Fibroblast of lung (primary cell): ENCODE measurements around the gene KLK8.

Source experiments
- CTCF ChIP-seq, 2 donors: IDR thresholded peaks in 1 of 2; conservative IDR thresholded peaks in 1 of 2; 1 replicate in 1 of 2; 2 replicates in 1 of 2; pipeline ENCODE4 v1.5.1; 2011 to 2012; ENCODE audit warnings: low read length in 2 of 2, control low read depth in 1 of 2, inconsistent platforms in 1 of 2, low read depth in 1 of 2, mild to moderate bottlenecking in 1 of 2
- EZH2 ChIP-seq: IDR thresholded peaks from 2 replicates; pipeline ENCODE4 v1.5.1; 2012; ENCODE audit warnings: low read length, control low read depth, mild to moderate bottlenecking; ENCODE audit errors: missing control alignments

- TF ChIP-seq CTCF (conservative IDR thresholded peaks at IDR 0.05 in 1 of 2, IDR thresholded peaks at IDR 0.05 in 1 of 2; ENCODE audit: low read depth in 1 of 2, low read length in 2 of 2) (no peak), EZH2 (no peak)
Observed at GRCh38 chr19:51044327-51044726, 42.9 kb upstream of the KLK8 start.
